SK-N-SH (cell line): ENCODE results near the gene SRPRA. TPM values are rescaled to one million over a fixed set of nuclear protein-coding genes. Genes with fewer than 3 reads are reported as not detected.
A peak's percentile ranks its signal among the peaks of the same experiment; 100 is the strongest.

Experiments used
- CTCF ChIA-PET: fragments of 300-600, 350-600 bp; formaldehyde crosslinking; extraction: SDS; loops from one replicate; lab custom pipeline; 2021; lab: Yijun Ruan, JAX
- POLR2A ChIA-PET: fragments of 350-600 bp; sonication (Branson Sonifier 250); formaldehyde crosslinking; extraction: SDS; loops from one replicate; lab custom pipeline; 2020; ENCODE audit warnings: antibody characterized with exemption, inconsistent platforms; lab: Yijun Ruan, JAX
- DNase-seq: peaks from one replicate; pipeline ENCODE4 v3.0.0; 2012
- H2AFZ ChIP-seq: fragments of 200-600 bp; sonication (generic); 2 replicates; pipeline ENCODE4 v1.8.1; 2016; ENCODE audit warnings: antibody characterized with exemption, mild to moderate bottlenecking, low read depth
- H3F3A ChIP-seq: fragments of 200-600 bp; sonication (generic); replicated peaks from 2 replicates; pipeline ENCODE3; 2016; ENCODE audit warnings: antibody characterized with exemption, mild to moderate bottlenecking; ENCODE audit not compliant: insufficient read depth
- H3K27ac ChIP-seq, 2 experiments: fragments of 200-500 bp in 1 of 2; fragments of 200-600 bp in 1 of 2; sonication (Bioruptor generic) in 1 of 2; sonication (generic), shearing (Covaris generic) in 1 of 2; 2 replicates each; pipeline versions ENCODE4 v1.5.1 to v1.6.1; 2014 to 2016; ENCODE audit warnings: low read depth in 2 of 2, inconsistent platforms in 1 of 2, low read length in 1 of 2, mild to moderate bottlenecking in 1 of 2, mixed read lengths in 1 of 2
- H3K27me3 ChIP-seq: fragments of 200-600 bp; sonication (generic), shearing (Covaris generic); 2 replicates; pipeline ENCODE4 v1.6.1; 2016; ENCODE audit warnings: mixed run types; ENCODE audit not compliant: insufficient read depth
- H3K36me3 ChIP-seq, 2 experiments: fragments of 200-500 bp in 1 of 2; fragments of 200-600 bp in 1 of 2; sonication (Bioruptor generic) in 1 of 2; sonication (generic) in 1 of 2; replicated peaks in 1 of 2; 2 replicates each; pipeline versions ENCODE3 to v1.5.1; 2014 to 2016; ENCODE audit warnings: low read length in 1 of 2, mild to moderate bottlenecking in 1 of 2; ENCODE audit not compliant: insufficient read depth in 2 of 2, control insufficient read depth in 1 of 2
- H3K4me1 ChIP-seq, 2 experiments: fragments of 200-500 bp in 1 of 2; fragments of 200-600 bp in 1 of 2; sonication (Bioruptor generic) in 1 of 2; sonication (generic), shearing (Covaris generic) in 1 of 2; 2 replicates each; pipeline versions ENCODE4 v1.5.1 to v1.6.1; 2014 to 2016; ENCODE audit warnings: low read depth in 1 of 2, low read length in 1 of 2, mixed run types in 1 of 2; ENCODE audit not compliant: insufficient read depth in 2 of 2, control insufficient read depth in 1 of 2
- H3K4me2 ChIP-seq: fragments of 200-600 bp; sonication (generic), shearing (Covaris generic); 2 replicates; pipeline ENCODE4 v1.6.1; 2017; ENCODE audit warnings: mixed run types
- H3K4me3 ChIP-seq, 2 experiments: fragments of 200-500 bp in 1 of 2; fragments of 200-600 bp in 1 of 2; sonication (Bioruptor generic) in 1 of 2; sonication (generic), shearing (Covaris generic) in 1 of 2; 2 replicates each; pipeline versions ENCODE4 v1.5.1 to v1.8.1; 2014 to 2016; ENCODE audit warnings: low read depth in 2 of 2, inconsistent platforms in 1 of 2, low read length in 1 of 2, mild to moderate bottlenecking in 1 of 2, mixed read lengths in 1 of 2, moderate library complexity in 1 of 2
- H3K79me2 ChIP-seq: fragments of 200-600 bp; sonication (generic); 2 replicates; pipeline ENCODE4 v1.8.1; 2017; ENCODE audit warnings: mild to moderate bottlenecking; ENCODE audit not compliant: insufficient read depth
- H3K9ac ChIP-seq: fragments of 200-600 bp; sonication (generic); 2 replicates; pipeline ENCODE4 v1.6.1; 2017; ENCODE audit warnings: mixed run types
- H3K9me2 ChIP-seq: fragments of 200-600 bp; sonication (generic); 2 replicates; pipeline ENCODE4 v1.6.1; 2017; ENCODE audit warnings: mixed run types
- H3K9me3 ChIP-seq: fragments of 200-600 bp; sonication (generic); 2 replicates; pipeline ENCODE4 v1.6.1; 2017; ENCODE audit warnings: mixed run types, mild to moderate bottlenecking, moderate library complexity
- H4K20me1 ChIP-seq: fragments of 200-600 bp; sonication (generic); 2 replicates; pipeline ENCODE4 v1.6.1; 2017; ENCODE audit warnings: mild to moderate bottlenecking, mixed run types; ENCODE audit not compliant: insufficient read depth
- CHD2 ChIP-seq: fragments of 150-350 bp; IDR thresholded peaks from 2 replicates; pipeline ENCODE4 v1.6.1; 2018; ENCODE audit warnings: low read length; ENCODE audit not compliant: partially characterized antibody
- ELF1 ChIP-seq: IDR thresholded peaks from 2 replicates; pipeline ENCODE4 v1.4.0; 2012
- EP300 ChIP-seq, 2 experiments: IDR thresholded peaks; 2 replicates each; pipeline versions ENCODE4 v1.4.0 to v1.6.1; 2012; ENCODE audit warnings: borderline replicate concordance in 1 of 2, low read depth in 1 of 2, low read length in 1 of 2
- FOSL2 ChIP-seq: IDR thresholded peaks from 2 replicates; pipeline ENCODE4 v1.4.0; 2012; ENCODE audit warnings: low read depth, mild to moderate bottlenecking, moderate library complexity, borderline replicate concordance
- FOXM1 ChIP-seq: IDR thresholded peaks from 2 replicates; pipeline ENCODE4 v1.4.0; 2012; ENCODE audit warnings: low read depth, mild to moderate bottlenecking
- JUND ChIP-seq: IDR thresholded peaks from 2 replicates; pipeline ENCODE4 v1.4.0; 2012
- MXI1 ChIP-seq: IDR thresholded peaks from 2 replicates; pipeline ENCODE4 v1.6.1; 2012; ENCODE audit warnings: mild to moderate bottlenecking, low read depth, low read length, improper control_type of control experiment
- RXRA ChIP-seq: IDR thresholded peaks from 2 replicates; pipeline ENCODE4 v1.4.0; 2012; ENCODE audit warnings: low read depth, mild to moderate bottlenecking, borderline replicate concordance
- TAF1 ChIP-seq: IDR thresholded peaks from 2 replicates; pipeline ENCODE4 v1.6.1; 2012; ENCODE audit warnings: low read depth, mild to moderate bottlenecking, low read length, moderate library complexity, borderline replicate concordance
- TCF12 ChIP-seq: IDR thresholded peaks from 2 replicates; pipeline ENCODE4 v1.4.0; 2012
- TEAD4 ChIP-seq: IDR thresholded peaks from 2 replicates; pipeline ENCODE4 v1.4.0; 2012; ENCODE audit warnings: mild to moderate bottlenecking, borderline replicate concordance; ENCODE audit not compliant: insufficient read depth
- WGBS: methylation state at CpG from one replicate; pipeline ENCODE4 v1.1.6; 2017; ENCODE audit warnings: low lambda C conversion rate; 5-methylcytosine and 5-hydroxymethylcytosine counted together
- polyA plus RNA-seq, 3 experiments: library from polyadenylated mRNA; depleted of rRNA; stranded (reverse); fragments of >200 nt; gene quantifications; 2 replicates each; pipeline ENCODE4 v1.2.3, GENCODE V29; 2012
- TF ChIP-seq, protein P1 (sequence below): IDR thresholded peaks from 2 replicates; pipeline ENCODE4 v1.6.1; 2012; ENCODE audit warnings: mild to moderate bottlenecking, low read depth, low read length, moderate library complexity
- TF ChIP-seq, protein P2 (sequence below): IDR thresholded peaks from 2 replicates; pipeline ENCODE4 v1.4.0; 2012; ENCODE audit warnings: low read depth, borderline replicate concordance
- TF ChIP-seq, protein P3 (sequence below): fragments of 150-350 bp; IDR thresholded peaks from 2 replicates; pipeline ENCODE4 v1.6.1; 2017; ENCODE audit warnings: antibody characterized with exemption, low read length, low read depth, borderline replicate concordance
- TF ChIP-seq, protein P4 (sequence below): fragments of 200-600 bp; sonication (generic); IDR thresholded peaks from 2 replicates; pipeline ENCODE4 v1.6.1; 2017; ENCODE audit warnings: antibody characterized with exemption, mild to moderate bottlenecking, moderate library complexity

The SRPRA gene
- polyA plus RNA-seq, 1 of the 3 experiments (the other 2 are of a cell fraction): 129 TPM

DNA sequence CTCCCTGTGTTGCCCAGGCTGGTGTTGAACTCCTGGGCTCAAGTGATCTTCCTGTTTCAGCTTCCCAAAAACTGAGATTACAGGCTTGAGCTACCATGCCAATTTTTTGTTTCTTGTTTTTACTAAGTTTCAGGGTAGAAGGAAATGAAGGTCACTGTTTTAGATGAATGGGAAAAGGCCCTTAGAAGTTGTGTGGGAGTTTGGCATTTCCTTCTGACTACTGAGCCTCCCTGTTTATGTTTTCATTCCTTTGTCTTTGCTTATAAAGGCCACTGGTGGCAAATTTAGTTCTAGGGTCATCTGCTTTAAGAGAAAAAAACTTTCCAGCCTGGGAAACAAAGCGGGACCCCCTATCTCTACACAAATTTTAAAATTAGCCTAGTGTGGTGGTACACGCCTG is 22.1 kb downstream of the SRPRA start:
- no peaks in the 10 kb centered on the region for H3K27me3 ChIP-seq
- H3K9ac ChIP-seq: no peak overlapping the region
- TF ChIP-seq TEAD4: no peak
- TF ChIP-seq CHD2: no peak
- TF ChIP-seq, protein P1, sequence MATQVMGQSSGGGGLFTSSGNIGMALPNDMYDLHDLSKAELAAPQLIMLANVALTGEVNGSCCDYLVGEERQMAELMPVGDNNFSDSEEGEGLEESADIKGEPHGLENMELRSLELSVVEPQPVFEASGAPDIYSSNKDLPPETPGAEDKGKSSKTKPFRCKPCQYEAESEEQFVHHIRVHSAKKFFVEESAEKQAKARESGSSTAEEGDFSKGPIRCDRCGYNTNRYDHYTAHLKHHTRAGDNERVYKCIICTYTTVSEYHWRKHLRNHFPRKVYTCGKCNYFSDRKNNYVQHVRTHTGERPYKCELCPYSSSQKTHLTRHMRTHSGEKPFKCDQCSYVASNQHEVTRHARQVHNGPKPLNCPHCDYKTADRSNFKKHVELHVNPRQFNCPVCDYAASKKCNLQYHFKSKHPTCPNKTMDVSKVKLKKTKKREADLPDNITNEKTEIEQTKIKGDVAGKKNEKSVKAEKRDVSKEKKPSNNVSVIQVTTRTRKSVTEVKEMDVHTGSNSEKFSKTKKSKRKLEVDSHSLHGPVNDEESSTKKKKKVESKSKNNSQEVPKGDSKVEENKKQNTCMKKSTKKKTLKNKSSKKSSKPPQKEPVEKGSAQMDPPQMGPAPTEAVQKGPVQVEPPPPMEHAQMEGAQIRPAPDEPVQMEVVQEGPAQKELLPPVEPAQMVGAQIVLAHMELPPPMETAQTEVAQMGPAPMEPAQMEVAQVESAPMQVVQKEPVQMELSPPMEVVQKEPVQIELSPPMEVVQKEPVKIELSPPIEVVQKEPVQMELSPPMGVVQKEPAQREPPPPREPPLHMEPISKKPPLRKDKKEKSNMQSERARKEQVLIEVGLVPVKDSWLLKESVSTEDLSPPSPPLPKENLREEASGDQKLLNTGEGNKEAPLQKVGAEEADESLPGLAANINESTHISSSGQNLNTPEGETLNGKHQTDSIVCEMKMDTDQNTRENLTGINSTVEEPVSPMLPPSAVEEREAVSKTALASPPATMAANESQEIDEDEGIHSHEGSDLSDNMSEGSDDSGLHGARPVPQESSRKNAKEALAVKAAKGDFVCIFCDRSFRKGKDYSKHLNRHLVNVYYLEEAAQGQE: no peak
- no peak for DNase-seq
- no peak overlapping the region for H3K4me3 ChIP-seq
- H3K4me1 ChIP-seq: no peaks in the 10 kb centered on the region
- H3K4me2 ChIP-seq: no peak overlapping the region
- H3K9me2 ChIP-seq: no peaks in the 10 kb centered on the region
- 100% methylated on average over 2 of the region's 2 CpGs for WGBS
- peaks cover 15 to 33% of the 10 kb centered on the region in 2 experiments for H3K36me3 ChIP-seq
- no peaks in the 10 kb centered on the region for H3F3A ChIP-seq
- ChIA-PET POLR2A (no interaction called here), CTCF (interaction anchor here (1.1 kb wide), 1 partner anchor 57 kb away, joined by 3 read pairs; no protein-coding TSS in a partner anchor)
- H2AFZ ChIP-seq: no peak overlapping the region
- no peaks in the 10 kb centered on the region for H3K9me3 ChIP-seq
- no peaks in the 10 kb centered on the region for H3K79me2 ChIP-seq
- no peaks in the 10 kb centered on the region for H4K20me1 ChIP-seq
- H3K27ac ChIP-seq: no peak overlapping the region

DNA sequence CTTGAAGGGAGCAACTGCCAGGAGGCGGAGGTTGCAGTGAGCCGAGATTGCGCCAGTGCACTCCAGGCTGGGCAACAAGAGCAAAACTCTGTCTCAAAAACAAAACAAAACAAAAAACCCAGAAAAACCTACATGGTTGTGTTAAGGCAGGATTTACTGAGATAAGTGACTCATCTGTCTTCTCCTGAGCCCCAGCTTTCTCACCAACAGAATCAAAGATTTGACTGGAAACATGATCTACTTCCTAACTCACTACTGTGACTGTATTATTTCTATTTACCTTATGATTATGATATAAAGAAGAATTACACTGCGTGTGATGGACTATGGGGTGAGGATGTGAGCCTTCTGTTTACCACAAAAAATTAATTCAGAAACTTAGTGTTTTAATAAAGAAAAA is 35.3 kb downstream of the SRPRA start:
- H3K27me3 ChIP-seq: no peaks in the 10 kb centered on the region
- ChIA-PET POLR2A (no interaction called here), CTCF (no interaction called here)
- H3F3A ChIP-seq: peaks cover 21% of the 10 kb centered on the region
- no peak overlapping the region for H3K4me2 ChIP-seq
- H4K20me1 ChIP-seq: 0 out of 2 replicates have a peak, but pooled peaks cover 5% of the 10 kb centered on the region
- peaks cover 2 to 29% of the 10 kb centered on the region in 2 experiments; a peak in 3 of 4 replicates for H3K4me1 ChIP-seq
- no peaks in the 10 kb centered on the region for H3K9me3 ChIP-seq
- H3K36me3 ChIP-seq: peaks cover 7 to 26% of the 10 kb centered on the region in 2 experiments
- peaks cover 9% of the 10 kb centered on the region for H3K79me2 ChIP-seq
- no peak overlapping the region for H3K9ac ChIP-seq
- no peak for DNase-seq
- no peak overlapping the region for H2AFZ ChIP-seq
- H3K9me2 ChIP-seq: no peaks in the 10 kb centered on the region
- peak overlapping the region in 1 of 2 experiments; percentile 25; a peak in 1 of 4 replicates for H3K27ac ChIP-seq
- H3K4me3 ChIP-seq: no peak overlapping the region
- WGBS: 99% methylated on average over 4 of the region's 4 CpGs
- no peak for TF ChIP-seq EP300 (IDR thresholded peaks at IDR 0.05; ENCODE audit: borderline replicate concordance in 1 of 2, low read depth in 1 of 2, low read length in 1 of 2)
- no peak for TF ChIP-seq JUND
- TF ChIP-seq TCF12: no peak
- no peak for TF ChIP-seq MXI1
- no peak for TF ChIP-seq TAF1
- TF ChIP-seq FOSL2: no peak
- no peak for TF ChIP-seq CHD2
- TF ChIP-seq, protein P2, sequence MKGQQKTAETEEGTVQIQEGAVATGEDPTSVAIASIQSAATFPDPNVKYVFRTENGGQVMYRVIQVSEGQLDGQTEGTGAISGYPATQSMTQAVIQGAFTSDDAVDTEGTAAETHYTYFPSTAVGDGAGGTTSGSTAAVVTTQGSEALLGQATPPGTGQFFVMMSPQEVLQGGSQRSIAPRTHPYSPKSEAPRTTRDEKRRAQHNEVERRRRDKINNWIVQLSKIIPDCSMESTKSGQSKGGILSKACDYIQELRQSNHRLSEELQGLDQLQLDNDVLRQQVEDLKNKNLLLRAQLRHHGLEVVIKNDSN: no peak
- TF ChIP-seq, protein P3, sequence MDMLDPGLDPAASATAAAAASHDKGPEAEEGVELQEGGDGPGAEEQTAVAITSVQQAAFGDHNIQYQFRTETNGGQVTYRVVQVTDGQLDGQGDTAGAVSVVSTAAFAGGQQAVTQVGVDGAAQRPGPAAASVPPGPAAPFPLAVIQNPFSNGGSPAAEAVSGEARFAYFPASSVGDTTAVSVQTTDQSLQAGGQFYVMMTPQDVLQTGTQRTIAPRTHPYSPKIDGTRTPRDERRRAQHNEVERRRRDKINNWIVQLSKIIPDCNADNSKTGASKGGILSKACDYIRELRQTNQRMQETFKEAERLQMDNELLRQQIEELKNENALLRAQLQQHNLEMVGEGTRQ: no peak
- TF ChIP-seq, protein P4, sequence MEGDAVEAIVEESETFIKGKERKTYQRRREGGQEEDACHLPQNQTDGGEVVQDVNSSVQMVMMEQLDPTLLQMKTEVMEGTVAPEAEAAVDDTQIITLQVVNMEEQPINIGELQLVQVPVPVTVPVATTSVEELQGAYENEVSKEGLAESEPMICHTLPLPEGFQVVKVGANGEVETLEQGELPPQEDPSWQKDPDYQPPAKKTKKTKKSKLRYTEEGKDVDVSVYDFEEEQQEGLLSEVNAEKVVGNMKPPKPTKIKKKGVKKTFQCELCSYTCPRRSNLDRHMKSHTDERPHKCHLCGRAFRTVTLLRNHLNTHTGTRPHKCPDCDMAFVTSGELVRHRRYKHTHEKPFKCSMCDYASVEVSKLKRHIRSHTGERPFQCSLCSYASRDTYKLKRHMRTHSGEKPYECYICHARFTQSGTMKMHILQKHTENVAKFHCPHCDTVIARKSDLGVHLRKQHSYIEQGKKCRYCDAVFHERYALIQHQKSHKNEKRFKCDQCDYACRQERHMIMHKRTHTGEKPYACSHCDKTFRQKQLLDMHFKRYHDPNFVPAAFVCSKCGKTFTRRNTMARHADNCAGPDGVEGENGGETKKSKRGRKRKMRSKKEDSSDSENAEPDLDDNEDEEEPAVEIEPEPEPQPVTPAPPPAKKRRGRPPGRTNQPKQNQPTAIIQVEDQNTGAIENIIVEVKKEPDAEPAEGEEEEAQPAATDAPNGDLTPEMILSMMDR: no peak
- TF ChIP-seq, protein P1: no peak
- TF ChIP-seq ELF1: no peak
- TF ChIP-seq RXRA: no peak
- TF ChIP-seq FOXM1: no peak
